Prostate gland (tissue), 2 donors: ENCODE results near the gene METTL9.

Experiments used
- POLR2A ChIP-seq: fragments of 450-650 bp; IDR thresholded peaks from one replicate; pipeline ENCODE4 v1.6.1; 2016; ENCODE audit warnings: antibody characterized with exemption, mild to moderate bottlenecking
- POLR2AphosphoS5 ChIP-seq: sonication (generic); formaldehyde crosslinking; IDR thresholded peaks from one replicate; pipeline ENCODE4 v1.6.1; 2017; ENCODE audit warnings: antibody characterized with exemption
- TF ChIP-seq, protein P1 (sequence below), 4 experiments: fragments of 200-600 bp in 2 of 4; fragments of 450-650 bp in 2 of 4; sonication (generic) in 2 of 4; IDR thresholded peaks; 1 replicate in 3 of 4; 2 replicates in 1 of 4; pipeline ENCODE4 v1.5.1; 2016 to 2019; ENCODE audit warnings: antibody characterized with exemption in 4 of 4, mild to moderate bottlenecking in 2 of 4, moderate library complexity in 2 of 4

DNA sequence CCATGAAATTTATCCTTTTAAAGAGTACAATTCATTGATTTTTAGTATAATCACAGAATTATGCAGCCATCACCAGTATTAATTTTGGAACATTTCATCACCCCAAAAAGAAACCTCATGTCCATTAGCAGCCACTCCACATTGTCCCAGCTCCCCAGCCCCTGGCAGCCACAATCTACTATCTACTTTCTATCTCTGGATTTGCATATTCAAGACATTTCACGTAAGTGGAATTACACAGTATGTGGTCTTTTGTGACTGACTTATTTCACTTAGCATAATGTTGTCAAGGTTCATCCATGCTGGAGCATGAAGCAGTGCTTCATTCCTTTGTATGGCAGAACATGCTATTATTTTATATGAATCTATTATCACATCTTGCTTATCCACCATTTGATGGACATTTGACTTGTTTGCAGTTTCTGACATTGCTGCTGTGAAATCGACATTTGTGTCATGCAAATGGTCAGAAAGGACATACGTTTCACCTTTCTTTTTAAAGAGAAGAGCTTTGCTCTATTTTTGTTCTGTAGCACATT lies 10.7 kb downstream of the METTL9 start:
- TF ChIP-seq, protein P1, sequence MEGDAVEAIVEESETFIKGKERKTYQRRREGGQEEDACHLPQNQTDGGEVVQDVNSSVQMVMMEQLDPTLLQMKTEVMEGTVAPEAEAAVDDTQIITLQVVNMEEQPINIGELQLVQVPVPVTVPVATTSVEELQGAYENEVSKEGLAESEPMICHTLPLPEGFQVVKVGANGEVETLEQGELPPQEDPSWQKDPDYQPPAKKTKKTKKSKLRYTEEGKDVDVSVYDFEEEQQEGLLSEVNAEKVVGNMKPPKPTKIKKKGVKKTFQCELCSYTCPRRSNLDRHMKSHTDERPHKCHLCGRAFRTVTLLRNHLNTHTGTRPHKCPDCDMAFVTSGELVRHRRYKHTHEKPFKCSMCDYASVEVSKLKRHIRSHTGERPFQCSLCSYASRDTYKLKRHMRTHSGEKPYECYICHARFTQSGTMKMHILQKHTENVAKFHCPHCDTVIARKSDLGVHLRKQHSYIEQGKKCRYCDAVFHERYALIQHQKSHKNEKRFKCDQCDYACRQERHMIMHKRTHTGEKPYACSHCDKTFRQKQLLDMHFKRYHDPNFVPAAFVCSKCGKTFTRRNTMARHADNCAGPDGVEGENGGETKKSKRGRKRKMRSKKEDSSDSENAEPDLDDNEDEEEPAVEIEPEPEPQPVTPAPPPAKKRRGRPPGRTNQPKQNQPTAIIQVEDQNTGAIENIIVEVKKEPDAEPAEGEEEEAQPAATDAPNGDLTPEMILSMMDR (IDR thresholded peaks at IDR 0.05) = no peak
- TF ChIP-seq POLR2AphosphoS5 = no peak
- TF ChIP-seq POLR2A = no peak
